HG03108 (cell line): ENCODE measurements around the gene TK1.

Source experiments
- ATAC-seq: cut with Tn5 transposase; IDR thresholded peaks from one replicate; pipeline ENCODE4 v1.9.1; 2021; ENCODE audit warnings: moderate library complexity; ENCODE audit not compliant: unreplicated experiment

The TK1 gene

DNA sequence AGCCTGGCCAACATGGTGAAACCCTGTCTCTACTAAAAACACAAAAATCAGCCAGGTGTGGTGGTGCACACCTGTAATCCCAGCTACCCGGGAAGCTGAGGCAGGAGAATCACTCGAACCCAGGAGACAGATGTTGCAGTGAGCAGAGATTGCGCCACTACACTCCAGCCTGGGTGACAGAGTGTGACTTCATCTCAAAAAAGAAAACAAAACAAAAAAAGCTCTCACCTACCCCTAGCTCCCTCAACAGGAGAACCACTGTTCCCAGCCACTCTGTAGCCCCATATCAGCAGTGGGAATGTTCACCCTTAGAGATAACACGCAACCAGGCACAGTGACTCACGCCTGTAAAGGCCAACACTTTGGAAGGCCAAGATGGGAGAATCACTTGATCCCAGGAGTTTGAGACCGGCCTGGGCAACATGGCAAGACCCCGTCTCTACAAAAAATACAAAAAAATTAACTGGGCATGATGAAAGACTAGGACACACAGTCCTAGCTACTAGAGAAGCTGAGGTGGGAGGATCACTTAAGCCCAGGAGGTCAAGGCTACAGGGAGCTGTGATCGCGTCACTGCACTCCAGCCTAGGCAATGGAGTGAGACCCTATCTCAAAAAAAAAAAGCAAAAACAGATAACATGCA lies 50.9 kb downstream of the TK1 start:
- no peak for ATAC-seq

DNA sequence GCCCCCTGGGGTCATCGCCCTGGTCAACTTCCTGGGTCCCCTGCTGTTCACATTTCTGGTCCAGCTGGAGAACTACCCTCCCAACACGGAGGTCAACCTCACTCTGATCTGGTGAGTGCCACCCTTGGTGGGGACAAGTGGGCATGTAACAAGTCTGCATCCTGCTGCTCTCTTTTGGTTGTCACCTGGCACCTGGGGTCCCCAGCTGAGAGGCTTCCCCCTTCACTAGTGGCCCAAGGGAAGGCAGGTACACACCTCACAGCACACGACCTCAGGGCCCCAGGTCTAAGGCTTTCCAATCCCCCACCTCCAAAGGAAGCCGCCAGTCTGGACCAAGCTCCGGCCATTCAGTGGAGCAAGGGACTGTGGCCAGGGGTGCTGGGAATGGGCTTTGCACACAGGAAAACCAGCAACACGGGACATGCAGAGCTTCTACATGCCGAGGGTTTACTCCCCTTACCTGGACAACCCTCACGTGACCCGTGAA lies 51.9 kb downstream of the TK1 start:
- ATAC-seq, result no peak

- no peak for ATAC-seq
Measured at GRCh38 chr17:78133971-78134898, 52.6 kb downstream of the TK1 start.

DNA sequence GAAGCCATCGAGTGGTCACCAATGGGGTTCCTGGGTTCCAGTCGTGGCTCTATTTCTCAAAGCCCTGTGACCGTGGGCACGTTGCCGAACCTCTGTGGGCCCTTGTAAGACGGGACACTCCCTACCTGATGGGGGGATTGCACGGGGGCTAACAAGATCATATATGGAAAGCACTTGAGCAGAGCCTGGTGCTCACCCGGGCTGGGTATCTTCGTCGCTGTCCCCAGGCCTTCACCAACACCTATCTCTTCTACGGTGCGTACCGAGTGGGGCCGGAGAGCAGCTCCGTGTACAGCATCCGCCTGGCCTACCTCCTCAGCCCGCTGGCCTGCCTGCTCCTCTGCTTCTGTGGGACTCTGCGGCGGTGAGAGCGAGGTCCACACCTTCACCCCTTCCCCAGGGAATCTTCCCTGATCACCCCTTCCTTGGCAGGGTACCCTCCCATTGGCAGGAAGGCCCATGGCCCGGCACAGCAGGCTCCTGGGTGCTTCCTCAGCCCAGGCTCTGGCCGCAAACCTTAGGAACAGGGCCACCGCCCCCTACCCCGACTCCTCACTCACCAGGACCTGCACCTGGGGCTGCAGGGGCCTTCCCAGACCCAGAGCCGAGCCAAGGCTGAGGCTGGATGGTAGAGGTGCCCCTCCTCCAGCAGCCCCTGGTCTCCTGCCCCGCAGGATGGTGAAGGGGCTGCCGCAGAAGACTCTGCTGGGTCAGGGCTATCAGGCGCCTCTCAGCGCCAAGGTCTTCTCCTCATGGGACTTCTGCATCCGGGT lies 53.5 kb downstream of the TK1 start:
- no peak for ATAC-seq

DNA sequence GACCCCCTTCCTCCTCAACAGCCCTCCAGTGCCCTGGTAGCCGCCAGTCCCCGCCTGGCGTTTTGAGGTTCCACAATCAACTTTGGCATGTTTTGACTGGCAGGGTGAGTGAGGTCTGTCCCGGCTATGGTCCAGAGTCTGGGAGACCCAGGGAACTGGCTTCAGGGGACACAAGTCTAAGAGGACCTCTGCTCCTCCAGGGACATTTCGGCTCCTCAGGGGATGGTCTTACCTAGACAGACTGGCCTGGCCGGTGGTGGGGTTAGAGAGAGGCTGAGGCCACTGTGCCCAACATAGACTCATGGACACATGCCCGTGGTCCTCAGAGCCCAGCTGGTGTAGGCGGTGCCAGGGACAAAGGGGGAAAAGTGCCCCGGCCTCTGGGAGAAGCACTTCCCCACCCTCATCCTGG lies 54.1 kb downstream of the TK1 start:
- no peak for ATAC-seq

- ATAC-seq, result no peak
Measured at GRCh38 chr17:78132084-78132676, 54.7 kb downstream of the TK1 start.

- ATAC-seq, result no peak
Measured at GRCh38 chr17:78131172-78132083, 55.4 kb downstream of the TK1 start.

DNA sequence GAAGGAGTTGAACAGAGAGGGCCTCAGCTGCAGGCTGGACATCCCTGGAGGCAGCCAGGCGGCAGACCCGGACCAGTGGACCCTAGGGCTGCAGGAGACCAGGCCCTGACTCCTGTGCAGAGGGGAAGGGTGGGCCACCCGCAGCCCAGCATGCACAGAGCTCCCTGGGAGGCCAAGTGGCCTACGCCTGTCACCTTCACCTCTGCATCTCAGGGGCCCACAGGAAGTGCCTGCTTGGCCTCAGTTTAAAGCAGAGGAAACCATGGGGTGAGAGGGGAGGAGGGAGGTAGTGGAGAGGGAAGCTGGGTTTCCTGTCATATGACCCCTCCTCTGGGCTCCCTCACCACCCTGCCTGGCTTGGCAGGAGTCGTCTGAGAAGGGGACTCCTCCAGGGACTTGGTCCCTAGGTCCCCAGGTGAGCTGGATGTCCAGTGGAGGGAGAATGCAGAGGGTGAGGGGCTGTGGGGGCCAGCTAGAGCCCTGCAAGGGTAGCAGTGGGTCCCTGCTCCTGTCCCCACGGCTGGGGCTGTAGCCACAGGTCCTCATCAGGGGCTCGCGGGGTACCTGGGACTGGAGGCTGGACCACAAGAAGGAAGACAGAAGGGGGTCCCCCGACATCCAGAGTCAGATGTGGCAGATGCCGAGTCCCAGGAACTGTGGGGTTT lies 56.3 kb downstream of the TK1 start, which contains the start of gene TMC8:
TSS of gene TMC8 (plus strand) at position 335 of the 665 bp plus-strand sequence. CDS start 818 bp downstream, outside the sequence.
- ATAC-seq, result peak; percentile 30

- ATAC-seq, result no peak
Measured at GRCh38 chr17:78130090-78130436, 56.8 kb downstream of the TK1 start.

DNA sequence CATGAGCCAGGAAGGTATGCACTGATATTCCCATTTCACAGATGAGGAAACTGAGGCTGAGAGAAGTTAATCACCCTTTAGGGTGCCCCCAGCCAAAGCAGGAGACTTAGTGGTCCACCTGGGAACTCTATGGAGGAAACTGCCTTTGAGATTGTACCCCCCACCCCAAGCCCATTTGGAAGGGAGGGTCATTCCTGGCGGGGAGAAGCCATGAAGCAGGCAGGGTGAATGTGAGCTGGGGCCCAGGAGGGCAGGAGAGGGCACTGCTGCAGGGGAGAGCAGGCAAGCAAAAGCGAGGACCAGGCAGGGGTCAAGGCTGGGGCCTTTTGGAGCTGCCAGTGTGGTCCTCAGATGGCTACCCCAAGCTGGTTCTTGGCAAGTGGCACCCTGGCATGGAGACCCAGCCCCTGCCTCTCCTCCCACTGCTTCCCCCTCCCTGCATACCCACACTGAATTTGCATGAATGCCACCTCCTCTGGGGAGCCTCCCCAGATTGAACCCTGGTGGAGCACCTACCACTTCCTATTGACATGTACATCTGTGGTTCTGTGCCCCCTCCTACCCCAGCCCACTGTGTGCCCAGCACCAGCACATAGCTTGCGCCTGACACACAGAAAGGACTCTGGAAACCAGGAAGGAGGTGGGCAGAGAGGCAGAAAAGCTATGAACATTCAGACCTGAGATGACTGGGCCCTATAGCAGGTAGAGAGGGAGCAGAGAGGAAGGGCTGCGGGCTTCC lies 57.3 kb downstream of the TK1 start:
- no peak for ATAC-seq

DNA sequence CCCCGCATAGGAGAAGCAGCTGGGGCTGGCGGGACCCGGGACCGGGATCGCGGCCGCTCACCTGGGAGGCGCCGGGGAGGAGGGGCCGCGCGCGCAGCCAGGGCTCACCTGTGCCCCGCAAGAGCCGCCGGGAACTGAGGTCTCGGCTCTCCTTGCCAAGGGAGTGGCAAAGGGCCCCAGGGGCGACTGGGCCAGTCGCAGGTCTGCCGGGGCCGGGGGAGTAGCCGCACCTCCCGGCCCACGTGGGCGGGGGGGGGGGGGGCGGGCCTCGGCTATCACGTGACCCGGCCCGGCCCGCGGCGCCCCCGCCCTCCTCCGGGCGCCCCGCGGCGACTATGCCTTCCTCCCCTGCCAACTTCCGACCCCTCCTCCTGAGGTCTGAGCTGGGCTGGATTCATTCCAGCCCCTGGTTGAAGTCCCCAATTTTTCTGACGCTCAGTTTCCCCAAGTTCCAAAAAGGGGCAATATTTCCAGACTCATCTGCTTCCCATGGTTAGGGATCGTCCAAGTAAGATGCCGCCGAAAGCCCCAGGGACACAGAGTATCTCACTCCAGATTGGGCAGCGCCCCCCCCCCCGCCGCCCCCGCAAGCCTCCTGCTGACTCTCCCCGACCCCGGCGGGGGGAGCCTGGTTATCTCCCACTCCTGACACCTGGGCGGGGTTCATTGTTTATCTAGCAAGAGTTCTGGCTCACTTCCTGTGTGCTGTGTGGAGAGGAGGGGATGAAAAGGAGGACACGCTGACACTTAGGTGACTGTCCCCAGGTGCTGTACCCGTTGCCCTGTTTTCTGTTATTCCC lies 58.1 kb downstream of the TK1 start, which contains the start of gene TMC6:
TSS of gene TMC6 (minus strand) at position 205 of the 800 bp plus-strand sequence. CDS start 1,923 bp downstream, outside the sequence.
- no peak for ATAC-seq

GRCh38 chr17:78127888-78128550 lies 58.8 kb downstream of the TK1 start:
- no peak for ATAC-seq

GRCh38 chr17:78127239-78127887 lies 59.5 kb downstream of the TK1 start:
- no peak for ATAC-seq

GRCh38 chr17:78126895-78127238 lies 60.0 kb downstream of the TK1 start:
- no peak for ATAC-seq

DNA sequence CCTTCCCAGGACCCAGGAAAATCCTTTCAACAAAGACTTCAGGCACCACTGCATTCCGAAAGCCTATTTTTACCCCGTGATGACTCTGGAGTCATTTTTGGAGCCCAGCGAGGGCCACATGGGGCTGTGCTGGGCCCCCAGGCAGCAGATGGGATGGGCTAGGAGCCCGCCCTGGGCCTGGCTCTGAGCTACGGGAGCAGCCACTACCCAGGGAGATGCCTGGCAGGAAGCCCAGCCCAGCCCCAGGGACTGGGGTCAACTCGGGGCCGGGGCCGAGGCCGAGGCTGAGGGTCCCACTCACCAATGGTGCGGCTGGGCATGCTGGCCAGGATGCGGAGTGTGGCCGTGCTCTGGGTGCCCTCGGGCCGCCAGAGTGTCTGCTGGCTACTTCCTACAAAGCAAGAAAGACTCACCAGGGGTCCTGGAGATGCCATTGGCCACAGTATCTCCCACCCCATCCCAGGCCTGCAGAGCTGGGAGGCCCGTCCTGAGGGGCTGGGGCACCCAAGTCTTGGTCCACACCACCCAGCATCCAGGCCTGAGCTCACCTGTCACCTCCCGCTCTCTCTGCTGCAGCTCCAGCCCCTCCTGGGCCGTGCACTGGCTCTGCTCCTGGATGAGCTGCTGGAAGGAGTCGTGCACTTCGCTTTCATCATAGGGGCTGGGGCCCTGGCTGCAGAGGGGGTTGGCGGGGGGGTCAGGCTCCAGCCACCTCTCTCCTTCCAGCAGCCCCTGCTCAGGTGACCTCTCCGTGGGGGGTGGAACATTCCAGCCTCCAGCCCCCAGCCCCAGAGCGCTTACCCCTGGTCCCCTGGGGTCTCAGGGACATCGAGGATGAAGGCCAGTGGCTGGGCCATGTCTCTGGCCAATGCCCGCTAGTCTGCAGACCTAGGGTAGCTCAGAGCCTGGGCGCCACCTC lies 60.6 kb downstream of the TK1 start:
- ATAC-seq, result no peak
